A673 (cell line): ENCODE results near the gene GPATCH2L.

ENCODE experiments used
- CTCF ChIP-seq: fragments of 300-800, 200-600 bp; sonication (generic); conservative IDR thresholded peaks from 2 replicates; pipeline ENCODE4 v1.5.1; 2017; ENCODE audit warnings: low read depth, mild to moderate bottlenecking, antibody characterized with exemption, low read length, moderate library complexity, mixed read lengths
- EZH2 ChIP-seq: fragments of 200-600 bp; sonication (generic); IDR thresholded peaks from 2 replicates; pipeline ENCODE4 v1.6.1; 2017; ENCODE audit warnings: borderline replicate concordance, low read depth, mild to moderate bottlenecking, mixed read lengths, antibody characterized with exemption, low read length; ENCODE audit not compliant: poor library complexity, severe bottlenecking

GRCh38 chr14:76146976-76147375 lies 4.7 kb upstream of the GPATCH2L start:
- TF ChIP-seq CTCF (no peak), EZH2 (no peak)
